Bronchial epithelial cell (primary cell): ENCODE results near the gene OR6Q1. TPM values are rescaled to one million over a fixed set of nuclear protein-coding genes. Genes with fewer than 3 reads are reported as not detected.

Experiments used
- DNase-seq: peaks from one replicate; pipeline ENCODE4 v3.0.0-alpha.2; 2010; ENCODE audit warnings: low read depth
- FAIRE-seq: peaks from 2 replicates; lab custom pipeline; 2011; peaks lifted over from hg19 to GRCh38; lab: Jason Lieb, UNC
- H3K27me3 ChIP-seq: 2 replicates; pipeline ENCODE4 v1.5.1; 2011; ENCODE audit warnings: low read length; ENCODE audit not compliant: control insufficient read depth, insufficient read depth
- H3K36me3 ChIP-seq: 2 replicates; pipeline ENCODE4 v1.5.1; 2011; ENCODE audit warnings: low read length; ENCODE audit not compliant: control insufficient read depth, insufficient read depth
- H3K4me3 ChIP-seq: 2 replicates; pipeline ENCODE4 v1.5.1; 2011; ENCODE audit warnings: mild to moderate bottlenecking, low read depth, low read length, control low read depth
- CTCF ChIP-seq: IDR thresholded peaks from 2 replicates; pipeline ENCODE4 v1.5.1; 2011; ENCODE audit warnings: mild to moderate bottlenecking, moderate library complexity, low read length, control low read depth, inconsistent platforms; ENCODE audit not compliant: insufficient read depth, severe bottlenecking
- total RNA-seq: library from RNA; depleted of rRNA; stranded (reverse); fragments of >200 nt; gene quantifications from 2 replicates; pipeline ENCODE4 v1.2.1, GENCODE V29; 2014

OR6Q1 gene
- total RNA-seq, 1 donor from 2014 or later: not detected

- no peaks in the 10 kb centered on the region for H3K36me3 ChIP-seq
- no peak for TF ChIP-seq CTCF
- peak; percentile 89 for FAIRE-seq
These were observed 27.7 kb upstream of the OR6Q1 start for GRCh38 chr11:58003036-58003435.

GRCh38 chr11:58003591-58003990 lies 27.2 kb upstream of the OR6Q1 start:
- no peak for TF ChIP-seq CTCF
- H3K36me3 ChIP-seq: no peaks in the 10 kb centered on the region
- FAIRE-seq (no peak), DNase-seq (no peak)
- no peak overlapping the region for H3K4me3 ChIP-seq
- H3K27me3 ChIP-seq: no peaks in the 10 kb centered on the region

More at GRCh38 chr11:58003036-58003435, 27.7 kb upstream of the OR6Q1 start:
- no peaks in the 10 kb centered on the region for H3K27me3 ChIP-seq
- H3K4me3 ChIP-seq: no peak overlapping the region
- no peak for DNase-seq

- FAIRE-seq: no peak
- H3K36me3 ChIP-seq: no peaks in the 10 kb centered on the region
- no peak for TF ChIP-seq CTCF
These were observed 26.1 kb upstream of the OR6Q1 start for GRCh38 chr11:58004664-58005063.

GRCh38 chr11:58006940-58007339 lies 23.8 kb upstream of the OR6Q1 start:
- FAIRE-seq (no peak), DNase-seq (peak; percentile 67)
- no peak overlapping the region for H3K4me3 ChIP-seq
- no peaks in the 10 kb centered on the region for H3K27me3 ChIP-seq
- no peaks in the 10 kb centered on the region for H3K36me3 ChIP-seq
- TF ChIP-seq CTCF: no peak

More at GRCh38 chr11:58004664-58005063, 26.1 kb upstream of the OR6Q1 start:
- Histone ChIP-seq H3K4me3 (no peak overlapping the region), H3K27me3 (no peaks in the 10 kb centered on the region)
- DNase-seq: no peak

- no peak for FAIRE-seq
- Histone ChIP-seq H3K4me3 (no peak overlapping the region), H3K36me3 (no peaks in the 10 kb centered on the region), H3K27me3 (no peaks in the 10 kb centered on the region)
- TF ChIP-seq CTCF: no peak
- DNase-seq: no peak
These were observed 19.0 kb upstream of the OR6Q1 start for GRCh38 chr11:58011771-58012170.

- FAIRE-seq (no peak), DNase-seq (no peak)
- TF ChIP-seq CTCF: no peak
- H3K4me3 ChIP-seq: no peak within 1 kb of the TSS
- H3K27me3 ChIP-seq: no peaks in the 10 kb centered on the region
- H3K36me3 ChIP-seq: no peaks in the 10 kb centered on the region
These were observed 7.3 kb upstream of the OR6Q1 start, which contains the start of gene OR9Q1 for GRCh38 chr11:58023435-58023931. Gene OR9Q1 (plus strand): TSS chr11:58023881. CDS start chr11:58179445, 155,564 bp downstream.
